ENCODE measurements around the gene KCNQ1. TPM values are rescaled to one million over a fixed set of nuclear protein-coding genes. Genes with fewer than 3 reads are reported as not detected.

KCNQ1 gene
- total RNA-seq, 1 donor: 1.1 TPM

GRCh38 chr11:2660357-2660939, 215.6 kb downstream of the KCNQ1 start:
- DNase-seq (ENCODE audit: low read depth in 2 of 3, low spot score in 2 of 3): no peak

GRCh38 chr11:2661173-2662023, 216.6 kb downstream of the KCNQ1 start:
- DNase-seq (ENCODE audit: low read depth in 2 of 3, low spot score in 2 of 3): no peak

GRCh38 chr11:2662024-2662312, 217.2 kb downstream of the KCNQ1 start:
- no peak for DNase-seq (ENCODE audit: low read depth in 2 of 3, low spot score in 2 of 3)

GRCh38 chr11:2662430-2663299, 217.9 kb downstream of the KCNQ1 start:
- DNase-seq (ENCODE audit: low read depth in 2 of 3, low spot score in 2 of 3): no peak

GRCh38 chr11:2663506-2663905, 218.7 kb downstream of the KCNQ1 start:
- DNase-seq (ENCODE audit: low read depth in 2 of 3, low spot score in 2 of 3): no peak

- no peak for DNase-seq (ENCODE audit: low read depth in 2 of 3, low spot score in 2 of 3)
These were observed 219.1 kb downstream of the KCNQ1 start for GRCh38 chr11:2663915-2664314.

GRCh38 chr11:2664376-2664775, 219.6 kb downstream of the KCNQ1 start:
- no peak for DNase-seq (ENCODE audit: low read depth in 2 of 3, low spot score in 2 of 3)

GRCh38 chr11:2664791-2665525, 220.2 kb downstream of the KCNQ1 start:
- DNase-seq (ENCODE audit: low read depth in 2 of 3, low spot score in 2 of 3): no peak

- DNase-seq (ENCODE audit: low read depth in 2 of 3, low spot score in 2 of 3): no peak
These were observed 221.0 kb downstream of the KCNQ1 start for GRCh38 chr11:2665526-2666400.

GRCh38 chr11:2666401-2666741, 221.6 kb downstream of the KCNQ1 start:
- no peak for DNase-seq (ENCODE audit: low read depth in 2 of 3, low spot score in 2 of 3)

- no peak for DNase-seq (ENCODE audit: low read depth in 2 of 3, low spot score in 2 of 3)
These were observed 222.2 kb downstream of the KCNQ1 start for GRCh38 chr11:2666828-2667570.

GRCh38 chr11:2667940-2668339, 223.1 kb downstream of the KCNQ1 start:
- no peak for DNase-seq (ENCODE audit: low read depth in 2 of 3, low spot score in 2 of 3)

GRCh38 chr11:2668876-2669275, 224.1 kb downstream of the KCNQ1 start:
- DNase-seq (ENCODE audit: low read depth in 2 of 3, low spot score in 2 of 3): no peak

GRCh38 chr11:2669634-2670469, 225.0 kb downstream of the KCNQ1 start:
- no peak for DNase-seq (ENCODE audit: low read depth in 2 of 3, low spot score in 2 of 3)

GRCh38 chr11:2670541-2671100, 225.8 kb downstream of the KCNQ1 start:
- no peak for DNase-seq (ENCODE audit: low read depth in 2 of 3, low spot score in 2 of 3)

- no peak for DNase-seq (ENCODE audit: low read depth in 2 of 3, low spot score in 2 of 3)
These were observed 226.9 kb downstream of the KCNQ1 start for GRCh38 chr11:2671748-2672147.

- no peak for DNase-seq (ENCODE audit: low read depth in 2 of 3, low spot score in 2 of 3)
These were observed 227.9 kb downstream of the KCNQ1 start for GRCh38 chr11:2672553-2673249.

GRCh38 chr11:2673250-2673610, 228.4 kb downstream of the KCNQ1 start:
- DNase-seq (ENCODE audit: low read depth in 2 of 3, low spot score in 2 of 3): no peak
